CD14-positive monocyte (primary cell): Measurements from ENCODE around the gene STAT4. TPM values are rescaled to one million over a fixed set of nuclear protein-coding genes. Genes with fewer than 3 reads are reported as not detected.
A peak's percentile ranks its signal among the peaks of the same experiment; 100 is the strongest.

Experiments used
- DNase-seq, 3 donors: peaks; one replicate each; pipeline ENCODE4 v3.0.0-alpha.2; 2011 to 2022
- H2AFZ ChIP-seq: 2 replicates; pipeline ENCODE4 v1.6.0; 2012; ENCODE audit warnings: mild to moderate bottlenecking, low read depth, low read length, inconsistent platforms; ENCODE audit not compliant: insufficient read depth, poor library complexity, severe bottlenecking
- H3K27ac ChIP-seq, 2 donors: 1 replicate in 1 of 2; 2 replicates in 1 of 2; pipeline ENCODE4 v1.5.1; 2012 to 2013; ENCODE audit warnings: low read length in 2 of 2, control low read depth in 1 of 2, inconsistent platforms in 1 of 2, low read depth in 1 of 2, mild to moderate bottlenecking in 1 of 2
- H3K27me3 ChIP-seq, 2 donors: one replicate each; pipeline versions ENCODE4 v1.6.0 to v1.6.1; 2011 to 2013; ENCODE audit warnings: low read length in 2 of 2; ENCODE audit not compliant: control insufficient read depth in 2 of 2, insufficient read depth in 2 of 2
- H3K36me3 ChIP-seq, 2 donors: replicated peaks in 1 of 2; 1 replicate in 1 of 2; 2 replicates in 1 of 2; pipeline versions ENCODE4 v1.5.1 to v1.6.1; 2012 to 2013; ENCODE audit warnings: low read length in 2 of 2, control low read depth in 1 of 2, inconsistent platforms in 1 of 2, mild to moderate bottlenecking in 1 of 2; ENCODE audit not compliant: insufficient read depth in 2 of 2, control insufficient read depth in 1 of 2
- H3K4me1 ChIP-seq, 2 donors: 1 replicate in 1 of 2; 2 replicates in 1 of 2; pipeline versions ENCODE4 v1.5.1 to v1.6.1; 2012 to 2013; ENCODE audit warnings: low read length in 2 of 2, control low read depth in 1 of 2, inconsistent platforms in 1 of 2, mild to moderate bottlenecking in 1 of 2, moderate library complexity in 1 of 2; ENCODE audit not compliant: insufficient read depth in 2 of 2, control insufficient read depth in 1 of 2
- H3K4me2 ChIP-seq: replicated peaks from 2 replicates; pipeline ENCODE3; 2012; ENCODE audit warnings: low read length, moderate library complexity, mild to moderate bottlenecking; ENCODE audit not compliant: poor library complexity, severe bottlenecking; ENCODE audit errors: extremely low read depth
- H3K4me3 ChIP-seq, 3 experiments: fragments of 200-600 bp in 1 of 3; sonication (generic) in 1 of 3; replicated peaks in 1 of 3; 1 replicate in 2 of 3; 2 replicates in 1 of 3; pipeline ENCODE4 v1.5.1; 2011 to 2013; ENCODE audit warnings: low read length in 3 of 3, mild to moderate bottlenecking in 3 of 3, control low read depth in 2 of 3, low read depth in 2 of 3, inconsistent platforms in 1 of 3, moderate library complexity in 1 of 3
- H3K79me2 ChIP-seq: 2 replicates; pipeline ENCODE4 v1.6.0; 2012; ENCODE audit warnings: mild to moderate bottlenecking, control low read depth, inconsistent platforms, low read length, moderate library complexity; ENCODE audit not compliant: insufficient read depth
- H3K9ac ChIP-seq: 2 replicates; pipeline ENCODE4 v1.6.0; 2017; ENCODE audit warnings: low read length, mild to moderate bottlenecking; ENCODE audit not compliant: insufficient read depth, poor library complexity, severe bottlenecking
- H3K9me3 ChIP-seq, 2 donors: replicated peaks in 1 of 2; 1 replicate in 1 of 2; 2 replicates in 1 of 2; pipeline versions ENCODE4 v1.5.1 to v1.6.1; 2012 to 2013; ENCODE audit warnings: low read length in 2 of 2, control low read depth in 1 of 2; ENCODE audit not compliant: control insufficient read depth in 1 of 2, insufficient read depth in 1 of 2
- H4K20me1 ChIP-seq: 2 replicates; pipeline ENCODE4 v1.6.0; 2012; ENCODE audit warnings: mild to moderate bottlenecking, low read length, control low read depth, moderate library complexity; ENCODE audit not compliant: insufficient read depth
- H3K27ac Mint-ChIP-seq, 7 donors: one replicate each; pipeline ENCODE4 v1.8.0; 2020; ENCODE audit warnings: mild to moderate bottlenecking in 7 of 7, mixed read lengths in 7 of 7, moderate library complexity in 6 of 7, inconsistent platforms in 2 of 7
- H3K27me3 Mint-ChIP-seq, 3 donors: one replicate each; pipeline ENCODE4 v1.8.0; 2021 to 2022; ENCODE audit warnings: low read depth in 3 of 3, mild to moderate bottlenecking in 3 of 3, mixed read lengths in 3 of 3, moderate library complexity in 3 of 3, inconsistent platforms in 1 of 3
- H3K36me3 Mint-ChIP-seq, 2 donors: one replicate each; pipeline ENCODE4 v1.8.0; 2020; ENCODE audit warnings: mixed read lengths in 2 of 2, inconsistent platforms in 1 of 2, mild to moderate bottlenecking in 1 of 2
- H3K4me1 Mint-ChIP-seq: one replicate; pipeline ENCODE4 v1.8.0; 2020; ENCODE audit warnings: mild to moderate bottlenecking, mixed read lengths
- H3K4me3 Mint-ChIP-seq, 2 donors: one replicate each; pipeline ENCODE4 v1.8.0; 2020; ENCODE audit warnings: mild to moderate bottlenecking in 2 of 2, mixed read lengths in 2 of 2, moderate library complexity in 1 of 2
- H3K9me3 Mint-ChIP-seq, 7 donors: one replicate each; pipeline ENCODE4 v1.8.0; 2020 to 2022; ENCODE audit warnings: mixed read lengths in 7 of 7, mild to moderate bottlenecking in 6 of 7, moderate library complexity in 6 of 7, inconsistent platforms in 2 of 7
- WGBS: methylation state at CpG from one replicate; pipeline ENCODE4 v1.1.5; 2013; ENCODE audit warnings: missing lambda C conversion rate; ENCODE audit not compliant: insufficient coverage; 5-methylcytosine and 5-hydroxymethylcytosine counted together
- intact Hi-C, 2 donors: fragments of 100-400 bp; cut with micrococcal nuclease; formaldehyde crosslinking; loops; one replicate each; pipeline versions ENCODE4 v1.15.0 to v1.15.1; 2023
- polyA plus RNA-seq, 3 donors: library from polyadenylated mRNA; depleted of rRNA in 1 of 3; unstranded in 2 of 3; stranded (reverse) in 1 of 3; fragments of 300-500 nt in 2 of 3; fragments of >200 nt in 1 of 3; fragmentation: Illumina TruSeq in 2 of 3; gene quantifications; 1 replicate in 2 of 3; 2 replicates in 1 of 3; pipeline ENCODE4 v1.2.3, GENCODE V29; 2012 to 2021
- TF ChIP-seq, protein P1 (sequence below): fragments of 200-600 bp; IDR thresholded peaks from one replicate; pipeline ENCODE4 v1.8.0; 2022; ENCODE audit warnings: antibody characterized with exemption, mild to moderate bottlenecking

The STAT4 gene
- polyA plus RNA-seq, 3 donors: 0.31 to 0.52 (median 0.31) TPM

DNA sequence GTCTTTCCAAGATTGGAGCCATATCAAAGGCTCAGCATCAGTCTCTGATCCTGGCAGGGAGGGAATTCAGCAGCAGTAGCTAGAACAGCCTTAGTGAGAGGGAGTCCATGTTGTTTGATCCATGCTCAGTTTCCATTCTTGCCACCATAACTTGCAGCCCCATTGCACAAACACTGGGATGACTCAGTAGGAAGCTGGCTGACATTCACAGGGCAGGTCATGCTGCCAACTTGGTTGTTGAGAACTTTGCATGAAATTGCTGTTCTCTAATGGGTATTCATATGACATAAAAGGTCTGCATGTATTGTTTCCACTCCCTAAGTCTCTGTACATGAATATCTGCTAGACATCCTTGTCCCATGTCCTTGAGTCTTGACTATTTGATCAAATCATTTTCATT, 29.9 kb upstream of the STAT4 start:
- H3K9ac ChIP-seq: no peak overlapping the region
- no peak overlapping the region for H3K4me2 ChIP-seq
- H3K27ac ChIP-seq: no peak overlapping the region
- Mint-ChIP-seq H3K4me1 (peaks cover 2% of the 10 kb centered on the region), H3K27ac (no peak overlapping the region), H3K36me3 (no peaks in the 10 kb centered on the region), H3K4me3 (no peak overlapping the region), H3K27me3 (peaks cover 0 to 2% (median 0%) of the 10 kb centered on the region in 3 donors), H3K9me3 (peaks cover 0 to 2% (median 0%) of the 10 kb centered on the region in 7 donors)
- no peaks in the 10 kb centered on the region for H3K9me3 ChIP-seq
- intact Hi-C loops: no loop called here
- no peak overlapping the region for H3K4me3 ChIP-seq
- H3K27me3 ChIP-seq: no peaks in the 10 kb centered on the region
- TF ChIP-seq, protein P1, sequence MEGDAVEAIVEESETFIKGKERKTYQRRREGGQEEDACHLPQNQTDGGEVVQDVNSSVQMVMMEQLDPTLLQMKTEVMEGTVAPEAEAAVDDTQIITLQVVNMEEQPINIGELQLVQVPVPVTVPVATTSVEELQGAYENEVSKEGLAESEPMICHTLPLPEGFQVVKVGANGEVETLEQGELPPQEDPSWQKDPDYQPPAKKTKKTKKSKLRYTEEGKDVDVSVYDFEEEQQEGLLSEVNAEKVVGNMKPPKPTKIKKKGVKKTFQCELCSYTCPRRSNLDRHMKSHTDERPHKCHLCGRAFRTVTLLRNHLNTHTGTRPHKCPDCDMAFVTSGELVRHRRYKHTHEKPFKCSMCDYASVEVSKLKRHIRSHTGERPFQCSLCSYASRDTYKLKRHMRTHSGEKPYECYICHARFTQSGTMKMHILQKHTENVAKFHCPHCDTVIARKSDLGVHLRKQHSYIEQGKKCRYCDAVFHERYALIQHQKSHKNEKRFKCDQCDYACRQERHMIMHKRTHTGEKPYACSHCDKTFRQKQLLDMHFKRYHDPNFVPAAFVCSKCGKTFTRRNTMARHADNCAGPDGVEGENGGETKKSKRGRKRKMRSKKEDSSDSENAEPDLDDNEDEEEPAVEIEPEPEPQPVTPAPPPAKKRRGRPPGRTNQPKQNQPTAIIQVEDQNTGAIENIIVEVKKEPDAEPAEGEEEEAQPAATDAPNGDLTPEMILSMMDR: no peak
- no peaks in the 10 kb centered on the region for H4K20me1 ChIP-seq
- DNase-seq: peak in 1 of 3 donors; percentile 5
- no peaks in the 10 kb centered on the region for H3K4me1 ChIP-seq
- no peak overlapping the region for H2AFZ ChIP-seq
- no peaks in the 10 kb centered on the region for H3K36me3 ChIP-seq
- H3K79me2 ChIP-seq: no peaks in the 10 kb centered on the region

DNA sequence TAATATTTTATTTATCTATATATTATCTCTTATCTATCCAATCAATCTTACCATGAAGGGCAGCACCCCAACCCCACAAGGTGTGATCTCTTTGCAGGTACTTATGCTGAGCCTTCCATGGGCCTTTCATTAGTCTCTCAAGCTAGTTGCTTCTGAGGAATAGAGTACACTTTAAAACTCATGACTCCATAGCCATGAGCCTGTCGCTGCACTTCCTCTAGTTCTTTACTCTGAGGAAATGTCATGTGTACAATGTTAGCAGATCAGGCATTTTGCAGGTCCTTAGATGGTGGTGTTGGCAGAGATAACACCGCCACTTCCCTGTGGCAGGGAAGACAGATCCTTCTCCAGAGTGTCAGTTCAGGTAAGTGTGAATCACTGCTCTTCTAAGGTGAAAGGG, 29.5 kb upstream of the STAT4 start:
- 100% methylated on average over 1 of the region's 2 CpGs for WGBS
- H3K9me3 ChIP-seq: no peaks in the 10 kb centered on the region
- no peak for DNase-seq
- TF ChIP-seq, protein P1: no peak
- H3K36me3 Mint-ChIP-seq: no peaks in the 10 kb centered on the region
- no peak overlapping the region for H3K4me3 ChIP-seq
- H3K27ac ChIP-seq: no peak overlapping the region
- no peak overlapping the region for H3K9ac ChIP-seq
- H3K4me1 Mint-ChIP-seq: peaks cover 2% of the 10 kb centered on the region
- H3K4me3 Mint-ChIP-seq: no peak overlapping the region
- H4K20me1 ChIP-seq: no peaks in the 10 kb centered on the region
- no peaks in the 10 kb centered on the region for H3K4me1 ChIP-seq
- H3K27ac Mint-ChIP-seq: no peak overlapping the region
- H3K36me3 ChIP-seq: no peaks in the 10 kb centered on the region
- no peak overlapping the region for H2AFZ ChIP-seq
- intact Hi-C loops: no loop called here
- no peak overlapping the region for H3K4me2 ChIP-seq
- peaks cover 0 to 2% (median 0%) of the 10 kb centered on the region in 7 donors for H3K9me3 Mint-ChIP-seq
- no peaks in the 10 kb centered on the region for H3K27me3 ChIP-seq
- H3K27me3 Mint-ChIP-seq: peaks cover 0 to 2% (median 0%) of the 10 kb centered on the region in 3 donors
- H3K79me2 ChIP-seq: no peaks in the 10 kb centered on the region
